Karpas-422 (cell line): ENCODE measurements around the gene USP40. TPM values are rescaled to one million over a fixed set of nuclear protein-coding genes. Genes with fewer than 3 reads are reported as not detected.
A peak's percentile ranks its signal among the peaks of the same experiment; 100 is the strongest.

Experiments used
- DNase-seq: peaks from one replicate; pipeline ENCODE4 v3.0.0-alpha.2; 2015
- H2AFZ ChIP-seq: fragments of 200-600 bp; sonication (generic); 2 replicates; pipeline ENCODE4 v1.6.1; 2014; ENCODE audit warnings: antibody characterized with exemption, low read length, mixed read lengths
- H3K27ac ChIP-seq: fragments of 200-600 bp; sonication (generic); 2 replicates; pipeline ENCODE4 v1.5.1; 2014; ENCODE audit warnings: mild to moderate bottlenecking, low read length, moderate library complexity
- H3K27me3 ChIP-seq: fragments of 200-600 bp; sonication (generic); 2 replicates; pipeline ENCODE4 v1.6.1; 2014; ENCODE audit warnings: low read length, mixed read lengths
- H3K36me3 ChIP-seq: fragments of 200-600 bp; sonication (generic); 2 replicates; pipeline ENCODE4 v1.6.1; 2014; ENCODE audit warnings: low read length, mixed read lengths; ENCODE audit not compliant: insufficient read depth
- H3K4me1 ChIP-seq: fragments of 200-600 bp; sonication (generic); 2 replicates; pipeline ENCODE4 v1.6.1; 2014; ENCODE audit warnings: mild to moderate bottlenecking, low read length, mixed read lengths
- H3K4me2 ChIP-seq: fragments of 200-600 bp; sonication (generic); 2 replicates; pipeline ENCODE4 v1.6.1; 2014; ENCODE audit warnings: low read length, low read depth, mild to moderate bottlenecking; ENCODE audit not compliant: poor library complexity, severe bottlenecking
- H3K4me3 ChIP-seq: fragments of 200-600 bp; sonication (generic); 2 replicates; pipeline ENCODE4 v1.5.1; 2014; ENCODE audit warnings: mild to moderate bottlenecking, antibody characterized with exemption, low read length, mixed read lengths
- H3K79me2 ChIP-seq: fragments of 200-600 bp; sonication (generic); 2 replicates; pipeline ENCODE4 v1.6.1; 2014; ENCODE audit warnings: mild to moderate bottlenecking, low read length, mixed read lengths
- H3K9ac ChIP-seq: fragments of 200-600 bp; sonication (generic); 2 replicates; pipeline ENCODE4 v1.6.0; 2014; ENCODE audit warnings: low read length
- H3K9me2 ChIP-seq: fragments of 200-600 bp; sonication (generic), shearing (Covaris generic); replicated peaks from 2 replicates; pipeline ENCODE4 v1.6.0; 2014; ENCODE audit warnings: mild to moderate bottlenecking, low read length, moderate library complexity; ENCODE audit not compliant: insufficient read depth
- H3K9me3 ChIP-seq: fragments of 300-700, 200-600 bp; sonication (generic); 2 replicates; pipeline ENCODE4 v1.6.1; 2014; ENCODE audit warnings: low read length, mixed read lengths
- H4K20me1 ChIP-seq: fragments of 200-600 bp; sonication (generic); 2 replicates; pipeline ENCODE4 v1.6.1; 2014; ENCODE audit warnings: mild to moderate bottlenecking, antibody characterized with exemption, low read length, low read depth; ENCODE audit not compliant: insufficient read depth
- total RNA-seq: library from RNA; depleted of rRNA; stranded (reverse); fragments of >200 nt; shearing (Covaris generic); gene quantifications from 2 replicates; pipeline ENCODE4 v1.2.3, GENCODE V29; 2014; ENCODE audit warnings: low replicate concordance

Gene USP40
- total RNA-seq, 1 experiment from 2014 or later: 7.9 TPM

DNA sequence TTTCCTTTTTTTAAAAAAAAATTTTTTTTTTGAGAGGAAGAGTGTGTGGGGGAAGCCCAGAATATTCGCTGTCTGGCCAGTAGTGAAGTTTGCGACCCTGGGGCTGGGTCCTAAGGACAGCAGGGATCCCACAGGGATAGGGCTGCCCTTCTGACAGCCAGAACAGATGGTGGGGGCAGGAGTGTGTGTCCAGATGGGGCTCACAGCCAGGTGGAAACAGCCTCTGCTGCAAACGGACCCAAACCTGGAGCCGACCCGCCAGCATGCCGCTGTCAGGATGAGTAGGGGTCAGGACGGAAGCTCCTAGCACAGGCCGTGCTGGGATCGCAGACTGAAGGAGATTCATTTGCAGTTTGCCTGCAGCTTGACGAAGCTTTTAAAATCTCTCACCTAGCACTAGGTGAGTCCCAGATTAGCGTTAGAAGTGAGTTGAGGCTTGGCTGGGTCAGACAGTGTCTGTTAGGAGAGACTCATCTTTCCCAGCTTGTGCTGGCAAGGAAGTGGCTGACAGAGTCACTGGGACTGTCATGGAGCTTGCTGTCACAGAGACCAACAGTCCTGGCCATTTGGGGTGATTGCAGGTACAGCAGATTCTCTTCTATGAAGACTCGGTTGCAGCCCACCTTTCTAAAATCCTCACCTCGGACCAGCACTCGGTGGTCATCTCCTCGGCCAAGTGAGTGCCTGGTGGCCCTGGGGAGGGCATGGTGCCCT, 118.9 kb downstream of the USP40 start:
- Histone ChIP-seq H4K20me1 (no peaks in the 10 kb centered on the region), H3K4me3 (no peak overlapping the region), H2AFZ (no peak overlapping the region), H3K27me3 (no peaks in the 10 kb centered on the region), H3K4me2 (no peak overlapping the region), H3K79me2 (no peaks in the 10 kb centered on the region), H3K9me2 (no peaks in the 10 kb centered on the region), H3K9ac (no peak overlapping the region), H3K4me1 (no peaks in the 10 kb centered on the region), H3K27ac (no peak overlapping the region), H3K36me3 (no peaks in the 10 kb centered on the region), H3K9me3 (no peaks in the 10 kb centered on the region)
- no peak for DNase-seq

DNA sequence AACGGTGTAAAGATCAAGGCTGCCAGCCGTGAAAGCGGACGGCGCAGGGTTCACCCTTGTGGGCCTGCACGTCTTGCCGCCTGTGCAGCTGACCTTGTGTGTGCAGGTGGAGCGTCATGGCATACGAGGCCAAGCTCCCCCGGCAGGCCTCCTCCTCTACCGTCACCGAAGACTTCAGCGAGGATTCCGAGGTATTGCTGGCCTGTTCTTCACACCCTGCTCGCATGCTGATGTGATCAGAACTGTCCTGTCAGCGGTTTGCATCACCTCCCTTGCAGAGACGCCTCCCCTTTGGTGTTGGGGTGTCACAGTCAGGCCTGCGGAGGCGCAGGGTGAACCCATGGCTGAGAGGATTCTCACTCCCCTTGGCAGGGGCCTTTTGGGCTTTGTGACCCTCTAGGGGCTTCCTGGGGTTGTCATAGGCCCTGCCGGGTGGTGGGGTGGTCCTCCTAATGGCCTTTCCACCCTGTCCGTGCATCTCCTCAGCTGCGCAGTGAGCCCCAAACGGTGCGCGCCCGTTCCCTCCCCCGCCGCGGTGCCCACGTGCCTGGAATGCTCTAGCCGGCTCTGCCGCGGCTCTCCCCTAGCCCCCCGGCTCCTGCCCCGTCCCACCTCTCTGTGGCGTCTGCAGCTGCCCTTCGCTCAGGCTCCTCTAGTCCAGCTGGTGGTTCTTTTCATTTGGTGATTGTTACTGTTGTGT, 119.8 kb downstream of the USP40 start:
- no peak for DNase-seq
- H3K9me2 ChIP-seq: no peaks in the 10 kb centered on the region
- H3K79me2 ChIP-seq: no peaks in the 10 kb centered on the region
- no peaks in the 10 kb centered on the region for H4K20me1 ChIP-seq
- H3K9me3 ChIP-seq: no peaks in the 10 kb centered on the region
- no peak overlapping the region for H3K9ac ChIP-seq
- H3K4me2 ChIP-seq: no peak overlapping the region
- H3K4me1 ChIP-seq: no peaks in the 10 kb centered on the region
- H3K36me3 ChIP-seq: no peaks in the 10 kb centered on the region
- no peak overlapping the region for H3K4me3 ChIP-seq
- no peak overlapping the region for H2AFZ ChIP-seq
- no peaks in the 10 kb centered on the region for H3K27me3 ChIP-seq
- H3K27ac ChIP-seq: no peak overlapping the region

DNA sequence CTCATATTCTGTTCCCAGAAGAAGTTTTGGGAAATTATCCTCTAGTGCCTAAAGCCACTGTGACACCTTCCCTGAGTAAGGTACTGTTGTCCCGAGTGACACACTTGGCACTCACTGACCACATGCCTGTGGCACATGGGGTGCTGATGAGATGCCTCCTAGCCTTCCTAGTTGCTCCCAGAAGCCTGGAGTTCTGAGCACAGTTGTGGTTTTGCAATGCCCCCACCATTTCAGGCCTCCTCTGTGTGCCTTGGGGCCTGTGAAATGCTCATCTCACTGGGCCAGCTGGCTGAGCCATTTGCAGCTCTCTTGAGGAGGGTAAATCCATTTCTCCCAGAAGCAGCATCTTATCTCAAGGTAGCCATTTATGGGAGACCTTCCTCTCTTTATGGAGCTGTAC, 120.5 kb downstream of the USP40 start:
- no peaks in the 10 kb centered on the region for H3K4me1 ChIP-seq
- H4K20me1 ChIP-seq: no peaks in the 10 kb centered on the region
- no peak overlapping the region for H3K4me3 ChIP-seq
- no peak overlapping the region for H3K9ac ChIP-seq
- H3K27ac ChIP-seq: no peak overlapping the region
- H3K27me3 ChIP-seq: no peaks in the 10 kb centered on the region
- no peaks in the 10 kb centered on the region for H3K9me2 ChIP-seq
- H3K4me2 ChIP-seq: no peak overlapping the region
- no peak for DNase-seq
- no peak overlapping the region for H2AFZ ChIP-seq
- no peaks in the 10 kb centered on the region for H3K9me3 ChIP-seq
- H3K36me3 ChIP-seq: no peaks in the 10 kb centered on the region
- H3K79me2 ChIP-seq: no peaks in the 10 kb centered on the region

DNA sequence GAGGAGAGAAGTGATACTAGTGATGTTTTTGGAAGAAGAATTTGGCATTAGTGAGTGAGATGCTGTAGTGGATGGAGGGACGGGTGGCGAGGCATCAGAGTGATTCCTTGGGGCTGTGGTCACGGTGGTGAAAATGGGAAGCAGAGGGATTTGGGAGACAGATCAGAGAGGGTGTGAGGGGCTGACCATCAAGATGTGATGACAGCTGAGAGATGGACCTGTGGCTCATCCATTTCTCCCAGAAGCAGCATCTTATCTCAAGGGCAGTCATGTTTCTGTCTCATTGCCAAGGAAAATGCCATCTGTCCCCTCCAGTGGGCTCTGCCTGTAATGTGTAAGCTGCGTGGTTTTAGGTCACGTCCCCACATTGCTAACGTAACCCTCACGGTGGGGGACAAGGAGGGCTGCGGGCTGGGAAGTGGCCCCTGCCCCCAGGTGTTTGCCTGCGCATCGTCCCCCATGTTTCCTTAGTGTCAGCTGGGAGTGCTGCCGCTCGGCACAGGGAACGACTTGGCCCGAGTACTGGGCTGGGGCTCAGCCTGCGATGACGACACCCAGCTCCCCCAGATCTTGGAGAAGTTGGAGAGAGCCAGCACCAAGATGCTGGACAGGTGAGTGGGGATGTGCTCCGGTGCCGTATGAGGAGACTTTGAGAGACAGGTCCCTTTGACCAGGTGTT, 121.3 kb downstream of the USP40 start:
- H3K9me3 ChIP-seq: no peaks in the 10 kb centered on the region
- H2AFZ ChIP-seq: no peak overlapping the region
- no peak overlapping the region for H3K4me3 ChIP-seq
- DNase-seq: no peak
- H3K4me2 ChIP-seq: no peak overlapping the region
- H3K9ac ChIP-seq: no peak overlapping the region
- H3K27me3 ChIP-seq: no peaks in the 10 kb centered on the region
- no peaks in the 10 kb centered on the region for H4K20me1 ChIP-seq
- no peaks in the 10 kb centered on the region for H3K9me2 ChIP-seq
- H3K36me3 ChIP-seq: no peaks in the 10 kb centered on the region
- no peak overlapping the region for H3K27ac ChIP-seq
- no peaks in the 10 kb centered on the region for H3K79me2 ChIP-seq
- no peaks in the 10 kb centered on the region for H3K4me1 ChIP-seq

DNA sequence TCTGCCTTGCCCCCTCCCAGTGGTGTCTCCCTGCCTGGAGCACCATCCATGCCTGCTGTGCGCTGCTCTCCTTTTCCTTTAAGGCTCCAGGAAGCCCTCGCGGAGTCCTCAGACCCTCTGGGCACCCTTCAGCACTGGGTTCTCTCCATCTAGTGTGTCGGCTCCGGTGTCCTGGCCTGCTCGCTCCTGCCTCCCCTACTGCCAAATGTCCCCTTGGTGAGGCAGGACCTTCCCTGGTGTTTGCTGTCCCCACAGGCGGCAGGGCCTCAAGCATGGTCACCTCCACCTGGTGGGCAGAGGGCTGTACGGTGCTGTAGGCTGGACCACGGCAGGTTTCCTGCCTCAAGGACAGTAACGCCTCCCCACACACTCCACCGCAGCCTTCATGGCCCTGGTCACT, 122.1 kb downstream of the USP40 start:
- no peak overlapping the region for H3K27ac ChIP-seq
- H4K20me1 ChIP-seq: no peaks in the 10 kb centered on the region
- no peak overlapping the region for H3K4me2 ChIP-seq
- H3K4me3 ChIP-seq: no peak overlapping the region
- no peaks in the 10 kb centered on the region for H3K27me3 ChIP-seq
- H2AFZ ChIP-seq: no peak overlapping the region
- H3K9me2 ChIP-seq: no peaks in the 10 kb centered on the region
- H3K9me3 ChIP-seq: no peaks in the 10 kb centered on the region
- H3K4me1 ChIP-seq: no peaks in the 10 kb centered on the region
- no peaks in the 10 kb centered on the region for H3K36me3 ChIP-seq
- no peaks in the 10 kb centered on the region for H3K79me2 ChIP-seq
- DNase-seq: no peak
- H3K9ac ChIP-seq: no peak overlapping the region

DNA sequence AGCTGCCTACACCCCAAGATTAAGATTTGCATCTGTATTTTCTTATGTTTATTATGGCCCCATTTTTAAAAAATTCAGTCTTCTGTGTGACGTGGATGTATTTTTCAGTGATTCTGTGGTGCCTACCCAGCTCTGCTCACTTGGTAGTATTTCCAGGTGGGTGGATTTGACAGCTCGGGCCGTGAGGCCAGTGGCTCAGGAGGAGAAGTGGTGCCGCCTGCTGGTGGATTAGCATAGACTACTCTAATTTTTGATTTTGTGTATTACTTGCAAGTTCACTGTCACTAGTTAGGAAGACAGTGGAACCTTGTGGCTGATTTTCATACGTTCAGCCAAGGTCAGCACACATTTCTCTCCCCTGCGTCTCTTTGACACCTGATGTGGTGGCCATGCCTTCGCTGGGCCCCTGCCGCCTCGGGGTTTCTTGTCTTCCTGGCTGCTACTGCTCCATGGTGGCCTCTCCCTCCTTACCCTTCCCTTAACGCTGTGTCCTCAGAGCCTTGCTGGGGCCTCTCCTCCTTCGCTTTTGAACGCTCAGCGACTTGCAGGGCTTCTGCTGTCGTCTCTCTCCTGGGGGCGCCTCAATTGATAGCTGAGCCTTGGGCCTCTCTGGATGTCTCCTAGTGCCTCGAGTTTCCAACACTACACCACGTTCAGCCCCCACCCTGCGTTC, 122.9 kb downstream of the USP40 start:
- no peak overlapping the region for H3K4me3 ChIP-seq
- no peaks in the 10 kb centered on the region for H3K36me3 ChIP-seq
- no peaks in the 10 kb centered on the region for H3K4me1 ChIP-seq
- H3K9me2 ChIP-seq: no peaks in the 10 kb centered on the region
- H3K27ac ChIP-seq: no peak overlapping the region
- no peaks in the 10 kb centered on the region for H3K9me3 ChIP-seq
- H3K9ac ChIP-seq: no peak overlapping the region
- H4K20me1 ChIP-seq: no peaks in the 10 kb centered on the region
- DNase-seq: peak; percentile 88
- no peak overlapping the region for H3K4me2 ChIP-seq
- no peaks in the 10 kb centered on the region for H3K27me3 ChIP-seq
- no peak overlapping the region for H2AFZ ChIP-seq
- no peaks in the 10 kb centered on the region for H3K79me2 ChIP-seq

DNA sequence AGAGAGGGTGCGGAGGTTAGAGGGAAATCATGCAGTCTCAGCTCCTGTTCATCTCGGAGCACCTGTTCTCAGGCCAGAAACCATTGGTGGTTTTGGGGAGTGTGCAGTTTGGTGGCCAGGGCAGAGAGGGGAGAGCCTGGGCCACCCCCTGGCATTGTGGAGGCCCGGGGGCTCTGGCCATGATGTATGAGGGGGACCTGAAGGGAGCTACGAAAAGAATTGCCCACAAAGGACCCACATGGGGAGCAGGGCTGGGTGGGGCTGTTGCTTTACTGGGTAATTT, 124.6 kb downstream of the USP40 start:
- no peak overlapping the region for H3K27ac ChIP-seq
- H3K79me2 ChIP-seq: no peaks in the 10 kb centered on the region
- H4K20me1 ChIP-seq: no peaks in the 10 kb centered on the region

More for the DNA sequence above, 124.6 kb downstream of the USP40 start:
- no peak for DNase-seq
- no peaks in the 10 kb centered on the region for H3K36me3 ChIP-seq
- no peak overlapping the region for H3K9ac ChIP-seq
- no peak overlapping the region for H2AFZ ChIP-seq
- H3K27me3 ChIP-seq: no peaks in the 10 kb centered on the region
- no peaks in the 10 kb centered on the region for H3K9me3 ChIP-seq
- no peak overlapping the region for H3K4me2 ChIP-seq
- no peak overlapping the region for H3K4me3 ChIP-seq
- H3K9me2 ChIP-seq: no peaks in the 10 kb centered on the region
- no peaks in the 10 kb centered on the region for H3K4me1 ChIP-seq
